ENCODE measurements around the gene ZAP70.

- TF ChIP-seq GZF1 (CRISPR knock-in tag; IDR thresholded peaks at IDR 0.05) (no peak), CTCF (CRISPR knock-in tag; IDR thresholded peaks at IDR 0.05) (no peak), RAD21 (CRISPR knock-in tag; IDR thresholded peaks at IDR 0.05) (no peak)
Measured at GRCh38 chr2:97742381-97742847, 29.0 kb downstream of the ZAP70 start.
